Keratinocyte (primary cell): ENCODE measurements around the gene OTOG. TPM values are rescaled to one million over a fixed set of nuclear protein-coding genes. Genes with fewer than 3 reads are reported as not detected.

Source experiments
- DNase-seq: peaks from one replicate; pipeline ENCODE4 v3.0.0-alpha.2; 2011; ENCODE audit warnings: low read depth, missing footprints, low spot score
- FAIRE-seq: peaks from 2 replicates; lab custom pipeline; 2011; peaks lifted over from hg19 to GRCh38; lab: Jason Lieb, UNC
- H2AFZ ChIP-seq: 2 replicates; pipeline ENCODE4 v1.6.0; 2012; ENCODE audit warnings: low read length, control low read depth, inconsistent platforms; ENCODE audit not compliant: control insufficient read depth
- H3K27ac ChIP-seq: 2 replicates; pipeline ENCODE4 v1.5.1; 2011; ENCODE audit warnings: low read length; ENCODE audit not compliant: control insufficient read depth, insufficient read depth
- H3K27me3 ChIP-seq: 3 replicates; pipeline ENCODE4 v1.6.0; 2011; ENCODE audit warnings: low read length; ENCODE audit not compliant: control insufficient read depth, insufficient read depth; ENCODE audit errors: extremely low read depth
- H3K36me3 ChIP-seq, 2 experiments: 2 replicates in 1 of 2; 3 replicates in 1 of 2; pipeline ENCODE4 v1.5.1; 2011; ENCODE audit warnings: low read length in 2 of 2, mild to moderate bottlenecking in 1 of 2; ENCODE audit not compliant: control insufficient read depth in 2 of 2, insufficient read depth in 2 of 2; ENCODE audit errors: extremely low read depth in 1 of 2
- H3K4me1 ChIP-seq: 3 replicates; pipeline ENCODE4 v1.5.1; 2011; ENCODE audit warnings: low read length; ENCODE audit not compliant: control insufficient read depth, insufficient read depth; ENCODE audit errors: extremely low read depth
- H3K4me2 ChIP-seq: 3 replicates; pipeline ENCODE4 v1.6.0; 2011; ENCODE audit warnings: low read depth, low read length; ENCODE audit not compliant: control insufficient read depth, insufficient read depth; ENCODE audit errors: extremely low read depth
- H3K4me3 ChIP-seq, 3 experiments: fragments of 200-600 bp in 1 of 3; sonication (generic) in 1 of 3; 2 replicates in 2 of 3; 3 replicates in 1 of 3; pipeline ENCODE4 v1.5.1; 2011 to 2016; ENCODE audit warnings: low read length in 3 of 3, mild to moderate bottlenecking in 3 of 3, control low read depth in 2 of 3, inconsistent platforms in 1 of 3, low read depth in 1 of 3, mixed read lengths in 1 of 3, mixed run types in 1 of 3, moderate library complexity in 1 of 3; ENCODE audit not compliant: control insufficient read depth in 2 of 3, insufficient read depth in 2 of 3; ENCODE audit errors: extremely low read depth in 1 of 3
- H3K79me2 ChIP-seq: 2 replicates; pipeline ENCODE4 v1.6.0; 2012; ENCODE audit warnings: low read length; ENCODE audit not compliant: control insufficient read depth, insufficient read depth
- H3K9ac ChIP-seq: 3 replicates; pipeline ENCODE4 v1.6.0; 2011; ENCODE audit warnings: low read length; ENCODE audit not compliant: control insufficient read depth, insufficient read depth; ENCODE audit errors: extremely low read depth
- H3K9me1 ChIP-seq: 3 replicates; pipeline ENCODE4 v1.6.0; 2011; ENCODE audit warnings: low read length; ENCODE audit not compliant: control insufficient read depth, insufficient read depth; ENCODE audit errors: extremely low read depth
- H3K9me3 ChIP-seq: 2 replicates; pipeline ENCODE4 v1.5.1; 2012; ENCODE audit warnings: low read depth, low read length; ENCODE audit not compliant: control insufficient read depth
- H4K20me1 ChIP-seq: 3 replicates; pipeline ENCODE4 v1.6.0; 2011; ENCODE audit warnings: low read length; ENCODE audit not compliant: control insufficient read depth, insufficient read depth; ENCODE audit errors: extremely low read depth
- CTCF ChIP-seq, 3 experiments: IDR thresholded peaks in 1 of 3; conservative IDR thresholded peaks in 1 of 3; optimal IDR thresholded peaks in 1 of 3; 2 replicates in 2 of 3; 3 replicates in 1 of 3; pipeline versions ENCODE3 to v1.5.1; 2011; ENCODE audit warnings: low read length in 3 of 3, mild to moderate bottlenecking in 3 of 3, moderate library complexity in 2 of 3, control low read depth in 1 of 3, inconsistent platforms in 1 of 3; ENCODE audit not compliant: insufficient read depth in 2 of 3; ENCODE audit errors: extremely low read depth in 1 of 3
- EZH2 ChIP-seq: IDR thresholded peaks from one replicate; pipeline ENCODE4 v1.6.1; 2012; ENCODE audit warnings: inconsistent platforms, mild to moderate bottlenecking, low read length, moderate library complexity
- dilution Hi-C: fragments of 300-500 bp; cut with MboI; formaldehyde crosslinking; loops from one replicate; pipeline ENCODE4 v1.7.0; 2020; ENCODE audit warnings: low sequenced_read_pairs; ENCODE audit not compliant: extremely low pct_ligation_motif_present
- polyA plus RNA-seq, 5 experiments: library from polyadenylated mRNA; depleted of rRNA in 3 of 5; stranded (reverse) in 3 of 5; stranded (forward) in 1 of 5; unstranded in 1 of 5; fragments of >200 nt; gene quantifications; 1 replicate in 1 of 5; 2 replicates in 3 of 5; 3 replicates in 1 of 5; pipeline versions ENCODE4 v1.2.1 to v1.2.3, GENCODE V29; 2011 to 2012; ENCODE audit warnings: missing spikeins in 2 of 5, low read depth in 1 of 5, low replicate concordance in 1 of 5

The OTOG gene
- polyA plus RNA-seq, 1 donor (not counting 4 experiments of a cell fraction or from before 2014, with no cell fraction given): not detected

GRCh38 chr11:17607591-17608570 is 60.8 kb downstream of the OTOG start:
- TF ChIP-seq EZH2: no peak
- no peak overlapping the region for H3K27ac ChIP-seq
- H4K20me1 ChIP-seq: no peaks in the 10 kb centered on the region
- no peaks in the 10 kb centered on the region for H3K9me1 ChIP-seq
- FAIRE-seq (no peak), DNase-seq (no peak)
- H3K27me3 ChIP-seq: peaks cover 11% of the 10 kb centered on the region
- H3K9ac ChIP-seq: no peak overlapping the region
- dilution Hi-C loops: no loop called here
- H2AFZ ChIP-seq: no peak overlapping the region
- H3K4me2 ChIP-seq: no peak overlapping the region
- H3K4me3 ChIP-seq: no peak overlapping the region
- H3K79me2 ChIP-seq: no peaks in the 10 kb centered on the region
- H3K9me3 ChIP-seq: no peaks in the 10 kb centered on the region
- no peaks in the 10 kb centered on the region for H3K36me3 ChIP-seq
- no peaks in the 10 kb centered on the region for H3K4me1 ChIP-seq

DNA sequence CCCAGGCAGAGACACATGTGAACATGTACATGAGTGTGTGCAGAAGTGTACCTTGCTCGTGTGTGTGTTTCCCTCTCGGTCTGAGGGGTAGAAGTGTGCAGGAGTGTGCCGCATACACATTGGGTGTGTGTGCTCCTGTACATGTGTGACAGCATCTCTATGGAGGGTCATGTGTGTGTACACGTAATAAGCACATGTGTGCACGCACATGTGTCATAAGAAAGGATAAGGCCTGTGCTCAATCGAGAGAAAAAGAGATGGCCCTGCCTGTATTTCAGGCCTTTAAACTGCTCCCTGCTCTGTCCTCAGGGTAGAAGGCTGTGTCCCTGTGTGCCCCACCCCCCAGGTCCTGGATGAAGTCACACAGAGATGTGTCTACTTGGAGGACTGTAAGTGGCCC is 61.8 kb downstream of the OTOG start:
- no peaks in the 10 kb centered on the region for H3K36me3 ChIP-seq
- no peak overlapping the region for H3K9ac ChIP-seq
- DNase-seq (no peak), FAIRE-seq (no peak)
- no peak overlapping the region for H3K4me3 ChIP-seq
- H3K4me1 ChIP-seq: no peaks in the 10 kb centered on the region
- no peaks in the 10 kb centered on the region for H3K79me2 ChIP-seq
- H3K27ac ChIP-seq: no peak overlapping the region
- TF ChIP-seq EZH2: no peak
- no peak for TF ChIP-seq CTCF (optimal IDR thresholded peaks at IDR 0.05 in 1 of 3, IDR thresholded peaks at IDR 0.05 in 1 of 3, conservative IDR thresholded peaks at IDR 0.05 in 1 of 3; ENCODE audit: extremely low read depth in 1 of 3, insufficient read depth in 2 of 3, low read length in 3 of 3)
- dilution Hi-C loops: no loop called here
- H2AFZ ChIP-seq: no peak overlapping the region
- no peaks in the 10 kb centered on the region for H4K20me1 ChIP-seq
- no peaks in the 10 kb centered on the region for H3K9me3 ChIP-seq
- H3K9me1 ChIP-seq: no peaks in the 10 kb centered on the region
- H3K4me2 ChIP-seq: no peak overlapping the region
- H3K27me3 ChIP-seq: peaks cover 11% of the 10 kb centered on the region
